GM15510 (cell line): ENCODE results near the gene PALD1.

Experiments used
- POLR2A ChIP-seq: IDR thresholded peaks from 3 replicates; pipeline ENCODE4 v1.6.1; 2011; ENCODE audit warnings: borderline replicate concordance; ENCODE audit not compliant: insufficient read length; ENCODE audit errors: extremely low read depth

The PALD1 gene

GRCh38 chr10:70508912-70509756 is 30.6 kb downstream of the PALD1 start:
- TF ChIP-seq POLR2A, result no peak

- no peak for TF ChIP-seq POLR2A
These were observed 31.2 kb downstream of the PALD1 start for GRCh38 chr10:70509757-70510147.

DNA sequence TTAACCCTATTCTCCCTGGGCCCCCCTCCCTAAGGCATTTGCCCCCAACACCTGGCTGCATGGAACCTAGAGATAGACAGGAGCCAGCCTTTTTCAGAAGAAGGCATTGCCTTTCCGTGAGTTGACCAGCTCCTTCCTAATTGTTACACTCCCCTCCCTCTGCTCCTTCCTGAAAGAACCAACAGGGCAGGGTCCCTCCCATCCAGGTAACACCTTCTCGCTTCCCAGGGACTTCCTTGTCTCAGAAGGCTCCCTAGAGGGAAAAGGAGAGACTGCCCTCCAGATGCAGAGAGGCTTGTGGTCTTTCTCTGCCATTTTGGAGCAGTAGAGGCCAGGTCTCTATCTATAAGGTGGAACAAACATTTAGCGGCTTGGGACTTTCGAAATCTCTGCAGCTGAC is 31.9 kb downstream of the PALD1 start:
- TF ChIP-seq POLR2A, result no peak

DNA sequence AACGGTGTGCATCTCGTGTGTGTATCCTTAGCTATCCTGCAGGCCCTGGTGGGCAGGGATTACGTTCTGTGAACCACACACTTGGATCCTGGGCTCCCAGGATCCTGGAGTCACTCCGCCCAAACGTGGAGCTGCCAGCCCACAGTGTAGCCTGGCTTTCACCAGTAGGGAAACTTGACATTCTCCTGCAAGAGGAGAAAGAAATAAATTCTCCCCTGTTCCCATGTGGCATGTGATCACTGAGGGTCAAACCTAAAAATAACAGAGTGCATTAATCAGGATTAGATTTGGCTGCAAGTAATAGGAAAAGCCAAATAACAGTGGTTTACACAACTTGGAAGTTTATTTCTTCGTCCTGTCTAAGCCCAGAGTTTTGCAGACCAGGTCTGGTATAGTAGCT is 32.3 kb downstream of the PALD1 start:
- no peak for TF ChIP-seq POLR2A

DNA sequence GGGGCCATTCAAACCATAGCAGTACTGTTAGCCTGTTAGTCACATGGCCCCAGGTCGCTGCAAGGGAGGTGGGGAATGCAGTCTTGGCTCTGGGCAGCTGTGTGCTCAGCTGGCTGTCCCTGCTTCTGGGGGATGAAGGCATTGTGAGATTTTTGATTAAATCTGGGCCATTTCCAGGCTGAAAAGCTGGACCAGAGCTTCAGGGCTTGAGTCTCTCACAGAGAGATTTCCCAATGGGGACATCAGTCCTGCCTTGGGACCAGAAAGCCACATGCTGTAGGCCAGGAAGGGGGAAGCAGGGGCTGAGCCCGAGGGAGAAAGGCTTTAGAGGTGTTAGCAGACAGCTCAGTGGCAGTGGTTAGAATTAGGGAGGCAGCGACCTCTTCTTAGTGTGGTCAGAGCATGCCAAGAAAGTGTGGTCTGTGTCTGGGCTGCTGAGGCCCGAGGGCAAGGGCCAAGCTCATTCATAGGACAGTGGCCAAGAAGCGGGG is 33.6 kb downstream of the PALD1 start:
- no peak for TF ChIP-seq POLR2A

DNA sequence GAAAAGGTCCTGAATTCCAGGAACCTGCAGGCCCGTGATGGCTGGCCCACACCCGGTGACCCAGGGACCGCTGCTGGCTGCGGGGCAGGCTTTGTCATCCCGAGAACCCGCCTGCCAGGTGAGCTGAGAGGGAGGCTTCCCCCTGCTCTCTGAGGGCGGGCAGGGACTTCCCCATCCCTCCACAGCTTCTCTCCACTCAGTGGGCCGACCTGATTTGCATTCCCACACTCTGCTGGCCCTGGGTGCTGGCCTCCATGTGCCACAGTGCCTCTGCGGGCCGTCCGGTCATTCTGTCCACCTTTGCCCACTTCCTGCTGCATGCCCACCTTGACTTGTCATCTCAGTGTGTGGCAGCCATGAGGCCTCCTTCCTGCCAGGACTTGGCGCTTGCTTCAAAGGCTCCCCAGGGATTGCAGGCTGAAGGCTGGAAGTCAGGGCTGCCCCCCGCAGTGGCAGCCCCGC is 35.3 kb downstream of the PALD1 start:
- no peak for TF ChIP-seq POLR2A

GRCh38 chr10:70514591-70514990 is 36.0 kb downstream of the PALD1 start:
- TF ChIP-seq POLR2A, result no peak

- TF ChIP-seq POLR2A, result no peak
These were observed 36.6 kb downstream of the PALD1 start for GRCh38 chr10:70515035-70515667.

DNA sequence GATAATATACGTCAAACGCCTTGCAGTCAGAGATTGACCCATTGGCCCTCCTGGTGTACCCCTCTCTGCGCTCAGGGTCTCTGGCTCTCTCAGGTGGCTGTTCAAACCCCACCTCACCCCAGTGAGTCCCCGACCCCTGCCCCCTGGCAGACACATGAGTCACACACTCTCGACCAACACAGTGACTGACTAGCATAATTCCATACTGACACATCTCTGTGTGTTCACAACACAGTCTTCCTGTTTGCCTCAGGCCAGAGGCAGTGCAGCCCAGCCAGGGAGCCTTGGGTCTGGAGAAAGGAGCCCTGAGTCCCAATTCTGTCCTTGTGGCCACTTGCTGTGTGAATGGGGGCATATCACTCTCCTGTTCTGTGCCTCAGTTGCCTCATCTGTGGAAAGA is 40.1 kb downstream of the PALD1 start:
- TF ChIP-seq POLR2A, result no peak

DNA sequence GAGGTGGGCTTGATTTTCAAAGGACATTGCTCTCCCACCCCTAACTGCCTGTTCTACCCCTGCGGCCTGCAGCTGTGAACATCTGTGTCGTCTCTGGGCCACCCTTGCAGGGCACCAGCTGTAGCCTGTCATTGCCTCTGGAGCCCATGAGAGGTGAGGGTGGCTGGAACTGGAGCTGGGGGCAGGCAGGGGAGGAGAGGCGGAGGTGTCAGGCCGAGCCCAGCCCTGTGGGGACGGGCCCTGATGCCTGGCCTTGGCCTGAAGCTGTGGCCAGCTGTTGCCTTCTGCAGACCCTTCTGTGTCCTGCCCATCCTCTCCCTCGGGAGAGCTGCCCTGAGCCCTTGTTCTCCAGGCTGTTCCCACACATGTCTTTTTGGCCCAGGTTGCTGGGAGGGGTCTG is 44.5 kb downstream of the PALD1 start:
- no peak for TF ChIP-seq POLR2A

- no peak for TF ChIP-seq POLR2A
These were observed 45.0 kb downstream of the PALD1 start for GRCh38 chr10:70523549-70523948.

DNA sequence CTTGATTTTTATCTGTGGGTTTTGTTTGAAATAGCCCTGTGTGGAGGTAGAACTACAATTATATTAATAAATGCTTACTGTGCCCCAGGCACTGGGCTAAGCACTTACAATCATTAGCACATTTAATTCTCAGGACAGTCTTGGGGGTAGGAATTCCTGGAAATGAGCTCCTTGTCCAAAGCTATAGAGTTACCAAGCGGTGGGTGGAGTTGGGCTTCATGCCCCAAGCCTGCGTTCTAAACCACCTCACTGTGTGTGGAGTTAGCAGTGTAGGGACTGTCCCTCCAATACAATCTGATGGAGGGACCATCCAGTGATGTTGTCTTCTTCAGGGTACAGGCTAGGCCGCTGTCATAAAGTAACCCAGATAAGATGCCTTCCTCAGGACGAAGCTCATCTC is 49.7 kb downstream of the PALD1 start:
- TF ChIP-seq POLR2A, result no peak

DNA sequence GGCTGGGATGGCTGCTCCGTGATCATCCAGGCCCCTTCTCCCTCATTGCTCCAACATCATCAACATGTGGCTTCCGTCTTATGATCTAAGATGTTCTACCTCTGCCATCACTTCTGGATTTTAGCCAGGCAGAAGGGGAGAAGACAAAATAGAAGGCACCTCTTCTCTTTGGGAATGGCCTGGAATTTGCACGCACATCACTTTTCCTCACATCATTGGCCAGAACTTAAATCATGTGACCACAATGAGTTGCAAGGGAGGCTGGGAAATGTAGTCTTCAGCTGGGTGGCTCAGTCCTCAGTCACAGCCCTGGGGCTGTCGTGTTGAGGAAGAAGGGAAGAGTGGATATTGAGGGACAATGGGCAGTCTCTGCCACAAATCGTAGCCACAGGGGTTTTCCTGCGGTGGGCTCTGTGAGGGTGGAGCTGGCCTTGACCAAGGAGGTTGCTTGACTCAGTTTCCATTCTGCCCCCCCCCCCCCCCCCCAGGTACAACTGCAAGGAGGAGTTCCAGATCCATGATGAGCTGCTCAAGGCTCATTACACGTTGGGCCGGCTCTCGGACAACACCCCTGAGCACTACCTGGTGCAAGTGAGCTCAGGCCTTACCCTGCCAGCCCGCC is 50.3 kb downstream of the PALD1 start:
- no peak for TF ChIP-seq POLR2A

DNA sequence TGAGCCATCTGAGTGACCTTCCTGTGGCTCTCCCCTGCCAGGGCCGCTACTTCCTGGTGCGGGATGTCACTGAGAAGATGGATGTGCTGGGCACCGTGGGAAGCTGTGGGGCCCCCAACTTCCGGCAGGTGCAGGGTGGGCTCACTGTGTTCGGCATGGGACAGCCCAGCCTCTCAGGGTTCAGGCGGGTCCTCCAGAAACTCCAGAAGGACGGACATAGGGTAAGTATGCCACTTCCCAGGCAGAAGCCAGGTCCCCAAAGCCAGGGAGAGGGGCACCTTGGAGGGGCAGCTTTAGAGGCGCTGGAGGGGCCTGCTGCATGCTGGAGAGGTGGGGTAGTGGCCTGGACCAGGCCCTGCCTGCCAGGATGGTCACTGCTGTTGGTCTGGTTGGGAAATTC is 51.3 kb downstream of the PALD1 start:
- TF ChIP-seq POLR2A, result no peak

DNA sequence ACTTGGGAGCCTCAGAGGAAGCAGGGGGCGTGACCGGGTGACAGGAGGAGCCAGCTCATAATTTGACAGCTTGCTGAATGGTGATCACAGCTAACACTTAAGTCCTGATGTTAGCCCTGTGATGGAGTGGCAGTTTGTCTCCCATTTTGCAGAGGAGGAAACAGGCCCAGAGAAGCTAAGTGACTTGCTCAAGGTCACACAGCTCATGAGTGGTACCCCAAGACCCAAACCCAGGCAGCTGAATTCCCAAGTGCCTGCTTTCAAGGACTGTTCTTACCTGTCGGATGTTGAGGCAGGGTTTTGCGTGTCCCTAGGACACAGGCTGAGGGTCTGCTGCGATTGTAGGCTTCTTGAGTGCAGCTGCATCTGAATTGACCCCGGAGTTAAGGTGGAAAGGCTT is 51.7 kb downstream of the PALD1 start:
- no peak for TF ChIP-seq POLR2A
